Subcutaneous adipose tissue (tissue), 4 donors: ENCODE data around the gene CREM. TPM values are rescaled to one million over a fixed set of nuclear protein-coding genes. Genes with fewer than 3 reads are reported as not detected.

Experiments used
- CTCF ChIP-seq: fragments of 450-650 bp; IDR thresholded peaks from one replicate; pipeline ENCODE4 v1.5.1; 2016; ENCODE audit warnings: low read depth, mild to moderate bottlenecking, control low read depth, antibody characterized with exemption, moderate library complexity
- total RNA-seq, 4 donors: library from RNA; depleted of rRNA; stranded (reverse); fragments of >200 nt; gene quantifications; one replicate each; pipeline ENCODE4 v1.1.0, GENCODE V29; 2016

Gene CREM
- total RNA-seq, 4 donors from 2014 or later: 29.8 to 90.8 (median 43.0) TPM

DNA sequence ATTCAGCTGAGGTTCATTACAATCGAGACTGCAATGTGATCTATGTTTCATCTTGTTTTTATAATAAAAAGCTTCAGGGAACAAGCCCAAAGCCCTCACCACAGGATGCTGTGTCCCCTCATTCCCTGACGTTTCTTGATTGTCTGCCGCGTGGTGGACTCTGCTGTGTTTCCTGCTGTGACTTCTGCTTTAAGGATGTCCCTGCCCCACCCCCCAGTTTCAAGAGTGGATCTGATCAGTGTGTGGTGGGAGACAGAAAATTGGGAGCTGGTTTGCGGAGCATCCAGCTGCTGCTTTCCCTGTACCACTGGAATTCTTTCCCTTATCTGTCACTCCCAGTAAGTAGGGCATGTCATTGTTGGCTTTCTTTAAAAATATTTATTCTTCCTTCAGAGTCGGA lies 86.2 kb downstream of the CREM start:
- no peak for TF ChIP-seq CTCF

DNA sequence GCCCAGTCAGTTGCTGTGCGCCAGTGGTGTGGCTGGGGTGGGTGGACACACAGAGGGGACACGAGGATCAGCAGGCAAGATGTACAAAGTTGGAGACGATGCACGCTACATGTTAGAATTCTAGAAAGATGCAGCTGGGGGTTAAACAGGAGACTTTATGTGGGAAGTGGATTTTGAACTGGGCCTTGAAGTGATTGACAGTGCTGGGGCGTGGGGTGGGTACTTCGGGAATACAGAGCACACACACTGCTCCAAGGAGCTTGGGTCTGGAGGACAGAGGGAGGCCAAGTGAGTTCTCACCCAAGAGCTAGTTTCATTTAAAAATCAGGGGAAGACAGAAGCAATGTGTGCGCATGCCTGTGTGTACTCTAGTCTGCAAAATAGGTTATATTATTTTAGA lies 87.1 kb downstream of the CREM start:
- TF ChIP-seq CTCF: no peak

DNA sequence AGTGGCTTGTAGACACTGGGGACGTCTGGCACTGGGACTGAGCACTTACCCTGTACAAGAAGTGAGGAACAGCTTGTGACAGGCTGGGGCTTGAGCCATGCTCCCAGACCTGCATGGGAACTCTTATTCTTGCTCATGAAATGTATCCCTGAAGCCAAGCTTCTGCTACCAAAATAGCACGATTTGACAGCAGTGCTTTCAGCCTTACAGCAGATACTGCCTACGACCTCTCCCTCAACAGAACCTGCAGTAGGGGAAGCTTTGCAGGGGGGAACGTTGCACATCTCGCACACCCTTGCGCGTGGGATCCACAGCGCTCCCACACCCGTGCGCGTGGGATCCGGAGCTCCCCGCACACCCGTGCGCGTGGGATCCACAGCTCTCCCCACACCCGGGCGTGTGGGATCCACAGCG lies 88.0 kb downstream of the CREM start:
- TF ChIP-seq CTCF: no peak

DNA sequence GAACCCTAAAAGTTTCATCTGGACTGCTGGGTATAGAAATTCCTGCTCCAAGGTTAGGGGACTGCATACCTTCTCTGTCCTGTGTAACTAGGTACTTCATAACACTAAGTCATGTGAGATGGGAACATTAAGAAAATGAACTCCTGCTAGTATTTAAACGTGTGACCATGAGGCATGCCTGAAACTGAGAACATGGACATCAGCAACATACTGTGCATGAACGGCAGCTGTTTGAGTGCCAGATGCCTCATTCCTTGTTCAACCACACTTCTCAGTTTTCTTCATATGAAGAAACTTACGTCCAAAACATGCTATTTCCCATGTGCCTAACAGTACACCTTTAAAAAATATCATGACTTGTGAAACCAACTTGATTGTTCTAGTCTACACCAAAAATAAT lies 88.5 kb downstream of the CREM start:
- TF ChIP-seq CTCF: no peak

DNA sequence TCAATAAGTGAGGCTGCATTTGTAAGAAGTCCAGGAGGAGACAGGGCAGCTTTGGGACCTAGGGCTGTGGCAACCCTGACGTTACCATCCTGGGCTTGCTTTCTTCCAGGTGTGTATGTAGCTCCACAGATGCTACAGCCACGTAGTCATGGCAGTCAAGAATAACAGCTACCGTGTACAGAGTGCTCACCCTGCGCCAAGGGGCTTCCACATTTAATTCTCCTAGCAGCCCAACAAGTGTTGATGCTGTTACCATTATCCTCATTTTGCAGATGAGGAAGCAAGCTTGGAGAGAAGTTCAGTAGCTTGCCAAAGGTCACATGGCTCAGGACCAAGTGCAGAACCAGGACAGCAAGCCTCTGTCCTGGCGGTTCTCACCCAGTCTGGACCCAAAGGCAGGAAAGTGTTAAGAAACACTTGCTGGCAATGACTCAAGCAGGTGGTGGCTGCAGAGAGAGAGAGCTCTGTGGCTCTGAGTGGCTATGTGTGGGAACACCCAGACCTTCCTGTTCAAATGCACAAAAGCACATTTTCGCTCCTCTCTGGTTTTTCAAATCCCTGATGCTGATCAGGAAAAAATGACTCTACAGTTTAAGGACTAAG lies 89.8 kb downstream of the CREM start:
- TF ChIP-seq CTCF: no peak

DNA sequence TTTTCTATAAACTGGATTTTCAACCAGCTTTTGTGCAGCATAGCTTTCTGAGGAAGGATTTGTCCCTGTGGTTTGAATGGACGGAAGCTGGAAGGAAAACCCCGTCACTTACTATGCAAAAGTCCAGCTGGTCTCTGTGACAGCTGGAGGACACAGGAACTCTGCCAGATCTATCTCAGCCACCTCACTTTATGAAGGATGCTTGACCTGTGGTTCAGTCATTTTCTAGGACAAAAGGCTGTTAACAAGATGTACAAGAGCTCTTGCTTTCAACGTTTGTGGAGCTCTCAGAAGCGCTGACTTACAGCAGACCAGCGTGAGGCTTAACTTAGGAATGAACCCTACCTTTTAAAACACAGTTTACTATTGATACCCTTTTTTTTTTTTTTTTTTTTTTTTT lies 90.8 kb downstream of the CREM start:
- no peak for TF ChIP-seq CTCF

DNA sequence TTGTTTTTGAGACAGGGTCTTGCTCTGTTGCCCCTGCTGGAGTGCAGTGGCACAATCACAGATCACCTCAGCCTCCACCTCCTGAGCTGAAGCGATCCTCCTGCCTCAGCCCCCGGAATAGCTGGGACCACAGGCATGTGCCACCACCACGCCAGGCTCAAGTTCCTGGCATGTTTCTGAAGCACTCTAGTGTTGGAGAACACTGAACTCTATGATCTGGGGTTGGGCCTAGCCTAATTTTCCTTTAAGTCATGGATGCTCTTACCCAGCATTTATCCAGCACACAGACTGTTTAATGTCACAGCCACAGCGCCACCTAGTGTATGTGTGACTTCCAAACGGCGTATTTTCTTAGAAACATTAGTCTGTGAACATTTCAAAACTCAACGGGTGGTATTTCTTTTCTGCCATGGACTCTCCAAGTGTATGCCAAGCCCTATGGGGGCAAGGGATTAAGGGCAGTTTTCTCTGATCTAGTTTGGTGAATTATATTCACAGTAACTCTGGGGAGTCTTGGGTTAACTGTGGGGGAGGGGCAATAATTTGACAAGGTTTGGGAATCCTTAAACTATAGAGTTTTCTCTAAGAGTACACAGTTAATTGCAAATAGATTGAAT lies 91.8 kb downstream of the CREM start:
- TF ChIP-seq CTCF: no peak
